ENCODE data around the gene RPS19BP1.

RPS19BP1 gene

DNA sequence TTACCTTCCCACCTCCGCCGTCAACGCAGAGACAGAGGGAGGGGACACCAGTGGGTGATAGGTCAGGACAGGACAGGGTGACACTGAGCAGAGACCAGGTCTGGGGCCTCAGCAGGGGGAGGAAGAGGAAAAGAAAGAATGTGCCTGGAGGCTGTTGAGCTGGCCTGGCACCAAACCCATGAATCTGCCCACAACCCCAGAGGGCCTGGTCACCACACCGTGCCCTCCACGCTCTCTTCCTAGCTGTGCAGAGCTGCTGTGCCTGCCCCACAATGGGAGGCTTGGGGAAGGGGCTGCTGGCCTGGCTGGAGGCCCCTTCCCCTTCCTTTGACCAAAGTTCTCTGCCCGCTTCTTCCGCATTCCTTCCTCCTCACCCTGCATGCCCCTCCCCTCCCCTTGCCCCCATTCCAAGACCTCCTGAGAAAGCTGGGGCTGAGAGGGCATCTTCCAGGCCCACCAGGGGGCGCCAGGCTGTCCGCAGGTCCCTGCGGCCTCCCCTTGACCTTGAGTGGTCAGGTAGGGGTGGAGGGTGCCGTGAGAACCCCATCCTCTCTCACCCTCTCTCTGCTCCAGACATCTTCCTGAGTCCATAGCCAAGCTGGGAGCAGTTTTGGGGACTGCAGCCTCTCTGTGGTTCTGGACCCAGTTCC, 27.0 kb upstream of the RPS19BP1 start:
- TF ChIP-seq, protein P1, sequence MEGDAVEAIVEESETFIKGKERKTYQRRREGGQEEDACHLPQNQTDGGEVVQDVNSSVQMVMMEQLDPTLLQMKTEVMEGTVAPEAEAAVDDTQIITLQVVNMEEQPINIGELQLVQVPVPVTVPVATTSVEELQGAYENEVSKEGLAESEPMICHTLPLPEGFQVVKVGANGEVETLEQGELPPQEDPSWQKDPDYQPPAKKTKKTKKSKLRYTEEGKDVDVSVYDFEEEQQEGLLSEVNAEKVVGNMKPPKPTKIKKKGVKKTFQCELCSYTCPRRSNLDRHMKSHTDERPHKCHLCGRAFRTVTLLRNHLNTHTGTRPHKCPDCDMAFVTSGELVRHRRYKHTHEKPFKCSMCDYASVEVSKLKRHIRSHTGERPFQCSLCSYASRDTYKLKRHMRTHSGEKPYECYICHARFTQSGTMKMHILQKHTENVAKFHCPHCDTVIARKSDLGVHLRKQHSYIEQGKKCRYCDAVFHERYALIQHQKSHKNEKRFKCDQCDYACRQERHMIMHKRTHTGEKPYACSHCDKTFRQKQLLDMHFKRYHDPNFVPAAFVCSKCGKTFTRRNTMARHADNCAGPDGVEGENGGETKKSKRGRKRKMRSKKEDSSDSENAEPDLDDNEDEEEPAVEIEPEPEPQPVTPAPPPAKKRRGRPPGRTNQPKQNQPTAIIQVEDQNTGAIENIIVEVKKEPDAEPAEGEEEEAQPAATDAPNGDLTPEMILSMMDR (IDR thresholded peaks at IDR 0.05; ENCODE audit: low read depth, low read length, missing control alignments), result peak; percentile 61
- H3K4me3 ChIP-seq (replicated peaks; ENCODE audit: low read depth, low read length), result no peak overlapping the region
- no peak for DNase-seq (ENCODE audit: extremely low read depth, low read depth)

- no peak overlapping the region for H3K4me3 ChIP-seq (replicated peaks; ENCODE audit: low read depth, low read length)
- TF ChIP-seq, protein P1 (IDR thresholded peaks at IDR 0.05; ENCODE audit: low read depth, low read length, missing control alignments), result no peak
- no peak for DNase-seq (ENCODE audit: extremely low read depth, low read depth)
Observed at GRCh38 chr22:39558950-39559349, 26.4 kb upstream of the RPS19BP1 start.

GRCh38 chr22:39558254-39558727, 25.7 kb upstream of the RPS19BP1 start:
- TF ChIP-seq, protein P1 (IDR thresholded peaks at IDR 0.05; ENCODE audit: low read depth, low read length, missing control alignments), result no peak
- H3K4me3 ChIP-seq (replicated peaks; ENCODE audit: low read depth, low read length), result no peak overlapping the region
- no peak for DNase-seq (ENCODE audit: extremely low read depth, low read depth)

DNA sequence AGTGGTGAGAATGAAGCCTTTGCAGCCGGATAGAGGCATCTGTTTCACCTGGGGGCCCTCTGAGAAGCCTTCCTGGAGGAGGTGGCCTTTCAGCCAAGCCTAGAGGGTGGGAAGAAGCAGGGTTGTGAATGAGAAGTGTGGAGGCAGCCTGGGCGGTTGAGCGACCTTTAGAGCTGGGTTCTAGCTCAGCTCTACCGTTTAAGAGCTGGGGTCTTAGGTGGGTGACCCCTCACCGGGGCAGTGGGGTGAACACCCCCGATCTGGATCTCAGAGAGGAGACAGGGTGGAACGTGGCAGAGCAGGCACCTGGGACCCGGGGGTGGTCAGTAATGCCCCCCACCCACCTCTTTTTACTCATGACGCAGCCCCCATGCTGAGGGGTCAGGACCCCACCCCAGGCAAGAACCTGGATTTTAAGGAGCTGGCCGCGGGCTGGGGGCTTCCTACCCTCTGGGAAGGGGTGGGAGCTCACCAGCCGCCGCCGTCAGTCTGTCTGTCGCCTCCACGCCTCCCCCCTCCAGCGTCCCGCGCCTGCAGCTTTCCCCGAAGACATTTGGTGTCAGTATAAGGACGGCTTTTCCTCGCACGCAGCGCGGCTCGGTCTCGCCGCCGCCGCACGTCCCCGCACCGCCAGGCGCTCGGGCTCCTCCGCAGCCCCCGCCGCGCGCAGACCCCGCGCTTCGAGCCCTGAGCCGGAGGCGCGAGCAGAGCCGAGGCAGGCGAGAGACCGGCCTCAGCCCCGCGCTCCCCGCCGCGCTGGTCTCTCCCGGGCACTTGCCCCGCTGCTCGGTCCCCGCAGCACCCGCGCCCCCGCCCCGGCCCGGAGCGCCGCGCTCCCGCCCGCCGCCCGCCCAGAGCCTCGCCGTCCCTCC, 24.7 kb upstream of the RPS19BP1 start:
- TF ChIP-seq, protein P1 (IDR thresholded peaks at IDR 0.05; ENCODE audit: low read depth, low read length, missing control alignments), result no peak
- DNase-seq (ENCODE audit: extremely low read depth, low read depth), result no peak
- H3K4me3 ChIP-seq (replicated peaks; ENCODE audit: low read depth, low read length), result no peak overlapping the region

DNA sequence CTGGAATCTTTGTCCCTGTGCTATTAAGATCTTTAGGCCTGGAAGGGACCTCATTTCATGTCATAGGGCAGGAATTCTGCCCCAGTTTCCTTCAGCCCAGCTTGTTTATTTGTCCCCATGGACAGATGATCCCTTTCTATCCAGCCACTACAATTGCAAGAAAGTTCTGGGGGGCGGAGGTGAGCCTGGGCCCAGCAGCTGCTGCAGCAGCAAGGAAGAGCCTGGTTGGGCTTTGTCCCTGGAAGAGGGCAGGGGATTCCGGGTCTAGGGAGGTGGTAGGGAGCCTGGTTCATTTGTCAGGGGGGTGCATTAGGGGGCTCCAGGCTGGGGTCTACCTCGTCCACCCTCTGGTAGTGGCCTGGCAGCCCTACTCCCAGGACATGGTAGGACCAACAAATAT, 21.6 kb upstream of the RPS19BP1 start:
- TF ChIP-seq, protein P1 (IDR thresholded peaks at IDR 0.05; ENCODE audit: low read depth, low read length, missing control alignments), result no peak
- DNase-seq (ENCODE audit: extremely low read depth, low read depth), result no peak

GRCh38 chr22:39553429-39553828, 20.9 kb upstream of the RPS19BP1 start:
- no peak for DNase-seq (ENCODE audit: extremely low read depth, low read depth)
- TF ChIP-seq, protein P1 (IDR thresholded peaks at IDR 0.05; ENCODE audit: low read depth, low read length, missing control alignments), result no peak
- H3K4me3 ChIP-seq (replicated peaks; ENCODE audit: low read depth, low read length), result no peak overlapping the region

More for the DNA sequence above, 21.6 kb upstream of the RPS19BP1 start:
- no peak overlapping the region for H3K4me3 ChIP-seq (replicated peaks; ENCODE audit: low read depth, low read length)

Data from HFF-Myc (cell line).